DOHH2 (cell line): ENCODE data around the gene STRADA.
A peak's percentile ranks its signal among the peaks of the same experiment; 100 is the strongest.

Source experiments
- H3F3A ChIP-seq: fragments of 200-600 bp; sonication (generic), shearing (Covaris generic); 2 replicates; pipeline ENCODE4 v1.6.0; 2016; ENCODE audit warnings: antibody characterized with exemption, mild to moderate bottlenecking; ENCODE audit not compliant: control insufficient read depth, insufficient read depth
- H3K27ac ChIP-seq: fragments of 200-600 bp; sonication (generic); 2 replicates; pipeline ENCODE4 v1.5.1; 2014; ENCODE audit warnings: low read depth, mild to moderate bottlenecking, low read length, moderate library complexity
- H3K27me3 ChIP-seq: fragments of 200-600 bp; sonication (generic); 2 replicates; pipeline ENCODE4 v1.6.1; 2014; ENCODE audit warnings: mild to moderate bottlenecking, low read length, mixed read lengths; ENCODE audit not compliant: control insufficient read depth
- H3K36me3 ChIP-seq: fragments of 200-600 bp; sonication (generic); 2 replicates; pipeline ENCODE4 v1.6.1; 2014; ENCODE audit warnings: mild to moderate bottlenecking, low read length, moderate library complexity, mixed read lengths; ENCODE audit not compliant: control insufficient read depth
- H3K4me1 ChIP-seq: fragments of 200-600 bp; sonication (generic); 2 replicates; pipeline ENCODE4 v1.6.1; 2014; ENCODE audit warnings: mild to moderate bottlenecking, low read length, mixed read lengths; ENCODE audit not compliant: control insufficient read depth
- H3K4me2 ChIP-seq: fragments of 200-600 bp; sonication (generic); 2 replicates; pipeline ENCODE4 v1.6.0; 2014; ENCODE audit warnings: mild to moderate bottlenecking, low read length, moderate library complexity
- H3K4me3 ChIP-seq: fragments of 200-600 bp; sonication (generic); 2 replicates; pipeline ENCODE4 v1.5.1; 2014; ENCODE audit warnings: mild to moderate bottlenecking, low read length, mixed read lengths
- H3K79me2 ChIP-seq: fragments of 200-600 bp; sonication (generic); 2 replicates; pipeline ENCODE4 v1.6.1; 2014; ENCODE audit warnings: mild to moderate bottlenecking, low read length, mixed read lengths; ENCODE audit not compliant: control insufficient read depth
- H3K9me2 ChIP-seq: fragments of 200-600 bp; sonication (generic); replicated peaks from 2 replicates; pipeline ENCODE4 v1.6.1; 2014; ENCODE audit warnings: mild to moderate bottlenecking, low read length, mixed read lengths; ENCODE audit not compliant: control insufficient read depth
- H3K9me3 ChIP-seq: fragments of 200-600 bp; sonication (generic); 2 replicates; pipeline ENCODE4 v1.6.1; 2014; ENCODE audit warnings: antibody characterized with exemption, low read length, mixed read lengths; ENCODE audit not compliant: control insufficient read depth, insufficient read depth
- H4K20me1 ChIP-seq: fragments of 200-600 bp; sonication (generic); 2 replicates; pipeline ENCODE4 v1.6.0; 2014; ENCODE audit warnings: low read depth, mild to moderate bottlenecking, antibody characterized with exemption, low read length, moderate library complexity; ENCODE audit not compliant: control insufficient read depth, insufficient read depth
- EZH2phosphoT487 ChIP-seq: fragments of 200-600 bp; sonication (generic); IDR thresholded peaks from 2 replicates; pipeline ENCODE4 v1.6.1; 2017; ENCODE audit warnings: borderline replicate concordance, mild to moderate bottlenecking, antibody characterized with exemption, low read length, moderate library complexity, mixed read lengths
- TF ChIP-seq, protein P1 (sequence below): fragments of 200-600 bp; sonication (generic); IDR thresholded peaks from one replicate; pipeline ENCODE4 v1.5.1; 2014; ENCODE audit warnings: antibody characterized with exemption, mild to moderate bottlenecking, low read depth, low read length; ENCODE audit not compliant: poor library complexity, severe bottlenecking

Gene STRADA

DNA sequence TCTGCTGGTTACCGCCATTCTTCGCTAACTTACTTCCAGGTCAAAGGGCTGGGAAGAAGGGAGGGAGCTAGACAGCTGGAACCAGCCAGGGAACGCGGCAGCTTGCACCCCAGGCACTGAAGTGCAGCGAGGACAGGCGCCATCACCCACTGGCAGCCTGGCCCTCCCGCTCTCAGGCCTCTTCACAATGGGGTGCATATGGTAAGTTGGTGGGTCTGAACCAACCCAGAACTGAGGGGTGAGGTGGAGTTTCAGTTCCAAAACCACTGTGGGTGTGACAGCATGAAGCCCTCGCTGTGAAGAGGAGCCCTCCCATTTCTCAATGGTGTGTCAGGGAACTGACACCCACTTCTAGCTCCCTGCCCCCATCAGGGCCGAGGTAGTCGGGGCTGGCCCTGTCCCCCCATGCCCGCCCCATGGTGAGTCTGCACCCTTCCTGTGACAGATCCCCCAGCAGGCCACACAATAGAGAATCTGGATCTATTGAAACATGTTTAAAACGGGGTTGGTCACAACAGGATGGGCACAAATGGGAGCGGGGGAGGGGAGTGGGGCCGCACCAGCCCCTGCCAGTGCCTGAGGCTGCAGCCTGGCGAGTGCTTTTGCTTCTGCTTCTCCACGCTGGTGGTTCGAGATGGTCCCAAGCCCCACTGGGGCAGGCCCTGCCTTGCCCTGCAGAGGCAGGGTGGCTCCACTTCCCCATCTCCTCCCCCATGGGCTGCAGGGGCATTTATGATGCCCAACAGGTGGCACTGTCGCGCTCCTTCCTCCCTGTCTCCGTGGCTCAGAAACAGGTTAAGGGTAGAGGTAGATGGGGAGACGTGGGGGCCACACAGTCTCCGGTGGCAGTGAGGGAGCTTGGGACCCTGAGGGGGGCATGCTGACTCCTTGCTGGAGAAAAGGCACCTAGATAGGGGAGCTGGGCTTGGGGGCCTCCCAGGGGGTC is 44.0 kb downstream of the STRADA start:
- Histone ChIP-seq H3K9me2 (no peaks in the 10 kb centered on the region), H3K9me3 (no peaks in the 10 kb centered on the region), H3F3A (peaks cover 35% of the 10 kb centered on the region), H4K20me1 (peaks cover 1% of the 10 kb centered on the region), H3K27me3 (no peaks in the 10 kb centered on the region), H3K4me3 (peak overlapping the region; percentile 95), H3K79me2 (peaks cover 47% of the 10 kb centered on the region), H3K36me3 (peaks cover 61% of the 10 kb centered on the region), H3K4me2 (peak overlapping the region; percentile 70), H3K4me1 (peaks cover 64% of the 10 kb centered on the region), H3K27ac (peak overlapping the region; percentile 94)
- TF ChIP-seq, protein P1, sequence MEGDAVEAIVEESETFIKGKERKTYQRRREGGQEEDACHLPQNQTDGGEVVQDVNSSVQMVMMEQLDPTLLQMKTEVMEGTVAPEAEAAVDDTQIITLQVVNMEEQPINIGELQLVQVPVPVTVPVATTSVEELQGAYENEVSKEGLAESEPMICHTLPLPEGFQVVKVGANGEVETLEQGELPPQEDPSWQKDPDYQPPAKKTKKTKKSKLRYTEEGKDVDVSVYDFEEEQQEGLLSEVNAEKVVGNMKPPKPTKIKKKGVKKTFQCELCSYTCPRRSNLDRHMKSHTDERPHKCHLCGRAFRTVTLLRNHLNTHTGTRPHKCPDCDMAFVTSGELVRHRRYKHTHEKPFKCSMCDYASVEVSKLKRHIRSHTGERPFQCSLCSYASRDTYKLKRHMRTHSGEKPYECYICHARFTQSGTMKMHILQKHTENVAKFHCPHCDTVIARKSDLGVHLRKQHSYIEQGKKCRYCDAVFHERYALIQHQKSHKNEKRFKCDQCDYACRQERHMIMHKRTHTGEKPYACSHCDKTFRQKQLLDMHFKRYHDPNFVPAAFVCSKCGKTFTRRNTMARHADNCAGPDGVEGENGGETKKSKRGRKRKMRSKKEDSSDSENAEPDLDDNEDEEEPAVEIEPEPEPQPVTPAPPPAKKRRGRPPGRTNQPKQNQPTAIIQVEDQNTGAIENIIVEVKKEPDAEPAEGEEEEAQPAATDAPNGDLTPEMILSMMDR: peak; percentile 95
- no peak for TF ChIP-seq EZH2phosphoT487

GRCh38 chr17:63696381-63696961 is 45.1 kb downstream of the STRADA start:
- no peaks in the 10 kb centered on the region for H3K27me3 ChIP-seq
- no peaks in the 10 kb centered on the region for H3K9me2 ChIP-seq
- peak overlapping the region; percentile 70 for H3K4me2 ChIP-seq
- peaks cover 33% of the 10 kb centered on the region for H3F3A ChIP-seq
- peaks cover 36% of the 10 kb centered on the region for H3K79me2 ChIP-seq
- no peaks in the 10 kb centered on the region for H3K9me3 ChIP-seq
- H3K4me1 ChIP-seq: peaks cover 54% of the 10 kb centered on the region
- peaks cover 61% of the 10 kb centered on the region for H3K36me3 ChIP-seq
- no peaks in the 10 kb centered on the region; the same call in 1 of the 2 replicates for H4K20me1 ChIP-seq
- peak overlapping the region; percentile 95 for H3K4me3 ChIP-seq
- H3K27ac ChIP-seq: peak overlapping the region; percentile 94
- TF ChIP-seq EZH2phosphoT487: no peak
- TF ChIP-seq, protein P1: peak; percentile 56

DNA sequence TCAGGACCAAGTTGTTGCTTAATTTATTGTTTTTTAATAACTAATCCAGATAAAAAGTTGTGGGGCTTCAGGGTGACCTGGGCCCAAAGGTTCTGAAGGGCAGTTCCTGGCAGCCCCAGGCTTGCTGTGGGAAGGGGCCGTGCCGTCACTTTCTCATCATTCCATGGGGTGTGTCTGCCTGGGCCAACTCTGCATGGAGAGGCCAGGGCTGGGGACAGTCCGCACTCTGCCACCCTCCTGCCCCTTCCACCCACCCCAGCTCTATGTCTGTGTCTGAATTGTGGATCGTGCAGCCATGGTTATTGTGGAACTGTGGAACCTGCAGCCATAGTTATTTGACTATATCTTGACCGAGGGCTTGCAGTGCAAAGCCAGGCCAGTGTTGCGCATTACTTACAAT is 45.7 kb downstream of the STRADA start:
- TF ChIP-seq EZH2phosphoT487: no peak
- TF ChIP-seq, protein P1: no peak
- Histone ChIP-seq H3K27me3 (no peaks in the 10 kb centered on the region), H3K9me3 (no peaks in the 10 kb centered on the region), H3F3A (peaks cover 29% of the 10 kb centered on the region), H4K20me1 (no peaks in the 10 kb centered on the region; the same call in 1 of the 2 replicates), H3K79me2 (peaks cover 30% of the 10 kb centered on the region), H3K27ac (peak overlapping the region; percentile 94), H3K4me1 (peaks cover 48% of the 10 kb centered on the region), H3K36me3 (peaks cover 59% of the 10 kb centered on the region), H3K9me2 (no peaks in the 10 kb centered on the region), H3K4me3 (peak overlapping the region; percentile 95; the same call in 1 of the 2 replicates), H3K4me2 (peak overlapping the region; percentile 70)
